ENCODE results near the gene IL17A.

IL17A gene

DNA sequence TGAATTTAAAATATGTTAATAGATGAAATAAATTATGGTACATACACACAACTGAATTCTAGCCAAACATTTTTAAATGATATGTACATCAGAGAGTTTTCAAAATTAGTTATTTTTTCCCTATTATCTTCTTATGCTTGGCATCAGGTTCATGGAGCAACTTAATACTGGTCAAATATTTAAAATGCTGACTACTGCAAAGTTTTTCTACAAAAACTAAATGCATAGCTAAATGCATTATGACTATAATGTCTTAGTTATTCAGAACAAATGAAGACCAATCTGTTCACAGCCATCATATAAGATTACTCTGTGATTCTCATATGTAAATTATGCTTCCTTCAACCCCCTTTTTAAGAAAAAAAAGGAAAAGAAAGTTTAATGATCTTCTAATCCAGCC lies 8.2 kb upstream of the IL17A start (continued):
- TF ChIP-seq, protein P1, sequence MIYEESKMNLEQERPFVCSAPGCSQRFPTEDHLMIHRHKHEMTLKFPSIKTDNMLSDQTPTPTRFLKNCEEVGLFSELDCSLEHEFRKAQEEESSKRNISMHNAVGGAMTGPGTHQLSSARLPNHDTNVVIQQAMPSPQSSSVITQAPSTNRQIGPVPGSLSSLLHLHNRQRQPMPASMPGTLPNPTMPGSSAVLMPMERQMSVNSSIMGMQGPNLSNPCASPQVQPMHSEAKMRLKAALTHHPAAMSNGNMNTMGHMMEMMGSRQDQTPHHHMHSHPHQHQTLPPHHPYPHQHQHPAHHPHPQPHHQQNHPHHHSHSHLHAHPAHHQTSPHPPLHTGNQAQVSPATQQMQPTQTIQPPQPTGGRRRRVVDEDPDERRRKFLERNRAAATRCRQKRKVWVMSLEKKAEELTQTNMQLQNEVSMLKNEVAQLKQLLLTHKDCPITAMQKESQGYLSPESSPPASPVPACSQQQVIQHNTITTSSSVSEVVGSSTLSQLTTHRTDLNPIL (CRISPR knock-in tag; IDR thresholded peaks at IDR 0.05; ENCODE audit: low read depth), result no peak
- TF ChIP-seq ZC3H10 (CRISPR knock-in tag; IDR thresholded peaks at IDR 0.05) (no peak), TCF4 (CRISPR knock-in tag; IDR thresholded peaks at IDR 0.05; ENCODE audit: borderline replicate concordance) (no peak)

DNA sequence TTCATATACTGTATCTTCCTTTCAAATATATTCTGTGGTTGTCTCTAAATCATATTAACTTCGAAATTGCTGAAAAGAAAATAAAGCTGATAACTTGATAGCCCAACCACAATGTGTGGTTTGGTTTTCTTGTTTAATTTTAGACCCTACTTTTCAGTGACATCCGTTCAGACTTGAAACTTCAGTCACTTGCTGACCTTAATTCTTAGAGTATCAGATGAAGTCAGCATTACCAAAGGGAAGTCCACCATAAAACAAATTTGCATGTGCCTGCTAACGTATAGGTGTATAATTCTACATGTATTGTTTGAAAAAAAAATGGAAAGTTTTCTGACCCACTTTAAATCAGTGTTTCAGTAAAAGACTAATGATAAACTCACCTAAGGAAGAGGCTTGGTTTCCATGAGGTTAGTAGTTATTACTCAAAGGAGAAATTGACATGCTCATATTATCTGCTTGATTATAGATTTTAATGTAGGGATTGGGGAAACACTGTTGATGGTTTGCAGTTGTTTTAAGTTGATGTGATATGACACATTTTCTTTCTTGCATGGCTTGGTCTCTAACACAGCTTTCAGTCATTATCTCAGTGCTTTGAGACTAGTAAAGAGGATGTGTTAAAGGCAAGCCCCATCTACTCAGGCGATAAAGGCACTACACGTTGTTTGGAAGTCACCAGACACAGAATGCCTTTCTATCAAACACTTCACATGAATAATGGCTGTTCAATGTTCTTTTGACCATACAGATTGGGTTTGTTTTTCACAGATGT lies 5.2 kb upstream of the IL17A start:
- TF ChIP-seq ZNF565 (CRISPR knock-in tag; conservative IDR thresholded peaks at IDR 0.05; ENCODE audit: low read depth), result no peak
- TF ChIP-seq PPARA (CRISPR knock-in tag; IDR thresholded peaks at IDR 0.05; ENCODE audit: borderline replicate concordance), result no peak
- ATAC-seq, result no peak

DNA sequence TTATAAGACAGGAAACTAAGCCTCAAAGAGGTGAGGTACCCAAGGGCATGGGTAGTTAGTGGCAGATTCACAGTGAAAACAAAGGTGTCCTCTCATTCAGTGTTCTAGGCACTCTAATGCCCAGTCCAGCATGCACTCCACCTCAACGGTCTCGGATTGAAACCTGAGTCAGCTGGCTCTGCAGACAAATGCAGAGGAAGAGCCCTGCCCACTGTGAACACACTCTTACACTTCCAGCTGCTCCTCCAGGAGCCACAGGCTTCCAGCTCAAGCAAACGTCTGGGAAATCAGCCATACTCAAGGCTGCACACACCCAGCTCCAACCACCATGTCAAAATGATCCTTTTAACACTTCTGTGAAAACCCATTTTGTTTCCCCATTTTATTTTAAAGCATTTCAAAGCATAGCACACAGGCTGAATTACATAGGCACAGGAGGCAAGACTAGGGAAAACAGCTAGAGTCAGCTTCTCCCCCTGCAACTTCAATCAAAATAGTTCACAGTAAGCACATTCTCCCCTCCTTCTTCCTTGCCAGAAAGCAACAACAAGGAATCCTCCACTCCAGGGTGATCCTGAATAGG lies 3.0 kb upstream of the IL17A start:
- ATAC-seq, result no peak
- TF ChIP-seq ISL1 (CRISPR knock-in tag; IDR thresholded peaks at IDR 0.05) (no peak), SNAI2 (CRISPR knock-in tag; IDR thresholded peaks at IDR 0.05) (no peak), ESRRG (CRISPR knock-in tag; IDR thresholded peaks at IDR 0.05) (no peak), PPARA (CRISPR knock-in tag; IDR thresholded peaks at IDR 0.05; ENCODE audit: borderline replicate concordance) (no peak), OSR1 (CRISPR knock-in tag; IDR thresholded peaks at IDR 0.05) (no peak), ARNTL (CRISPR knock-in tag; IDR thresholded peaks at IDR 0.05; ENCODE audit: borderline replicate concordance, low read depth) (no peak), TCF4 (CRISPR knock-in tag; IDR thresholded peaks at IDR 0.05; ENCODE audit: borderline replicate concordance) (no peak), TOX (CRISPR knock-in tag; IDR thresholded peaks at IDR 0.05; ENCODE audit: borderline replicate concordance) (no peak)
- TF ChIP-seq, protein P2, sequence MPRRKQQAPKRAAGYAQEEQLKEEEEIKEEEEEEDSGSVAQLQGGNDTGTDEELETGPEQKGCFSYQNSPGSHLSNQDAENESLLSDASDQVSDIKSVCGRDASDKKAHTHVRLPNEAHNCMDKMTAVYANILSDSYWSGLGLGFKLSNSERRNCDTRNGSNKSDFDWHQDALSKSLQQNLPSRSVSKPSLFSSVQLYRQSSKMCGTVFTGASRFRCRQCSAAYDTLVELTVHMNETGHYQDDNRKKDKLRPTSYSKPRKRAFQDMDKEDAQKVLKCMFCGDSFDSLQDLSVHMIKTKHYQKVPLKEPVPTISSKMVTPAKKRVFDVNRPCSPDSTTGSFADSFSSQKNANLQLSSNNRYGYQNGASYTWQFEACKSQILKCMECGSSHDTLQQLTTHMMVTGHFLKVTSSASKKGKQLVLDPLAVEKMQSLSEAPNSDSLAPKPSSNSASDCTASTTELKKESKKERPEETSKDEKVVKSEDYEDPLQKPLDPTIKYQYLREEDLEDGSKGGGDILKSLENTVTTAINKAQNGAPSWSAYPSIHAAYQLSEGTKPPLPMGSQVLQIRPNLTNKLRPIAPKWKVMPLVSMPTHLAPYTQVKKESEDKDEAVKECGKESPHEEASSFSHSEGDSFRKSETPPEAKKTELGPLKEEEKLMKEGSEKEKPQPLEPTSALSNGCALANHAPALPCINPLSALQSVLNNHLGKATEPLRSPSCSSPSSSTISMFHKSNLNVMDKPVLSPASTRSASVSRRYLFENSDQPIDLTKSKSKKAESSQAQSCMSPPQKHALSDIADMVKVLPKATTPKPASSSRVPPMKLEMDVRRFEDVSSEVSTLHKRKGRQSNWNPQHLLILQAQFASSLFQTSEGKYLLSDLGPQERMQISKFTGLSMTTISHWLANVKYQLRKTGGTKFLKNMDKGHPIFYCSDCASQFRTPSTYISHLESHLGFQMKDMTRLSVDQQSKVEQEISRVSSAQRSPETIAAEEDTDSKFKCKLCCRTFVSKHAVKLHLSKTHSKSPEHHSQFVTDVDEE (CRISPR knock-in tag; IDR thresholded peaks at IDR 0.05), result no peak
- TF ChIP-seq, protein P3, sequence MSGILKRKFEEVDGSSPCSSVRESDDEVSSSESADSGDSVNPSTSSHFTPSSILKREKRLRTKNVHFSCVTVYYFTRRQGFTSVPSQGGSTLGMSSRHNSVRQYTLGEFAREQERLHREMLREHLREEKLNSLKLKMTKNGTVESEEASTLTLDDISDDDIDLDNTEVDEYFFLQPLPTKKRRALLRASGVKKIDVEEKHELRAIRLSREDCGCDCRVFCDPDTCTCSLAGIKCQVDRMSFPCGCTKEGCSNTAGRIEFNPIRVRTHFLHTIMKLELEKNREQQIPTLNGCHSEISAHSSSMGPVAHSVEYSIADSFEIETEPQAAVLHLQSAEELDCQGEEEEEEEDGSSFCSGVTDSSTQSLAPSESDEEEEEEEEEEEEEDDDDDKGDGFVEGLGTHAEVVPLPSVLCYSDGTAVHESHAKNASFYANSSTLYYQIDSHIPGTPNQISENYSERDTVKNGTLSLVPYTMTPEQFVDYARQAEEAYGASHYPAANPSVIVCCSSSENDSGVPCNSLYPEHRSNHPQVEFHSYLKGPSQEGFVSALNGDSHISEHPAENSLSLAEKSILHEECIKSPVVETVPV (CRISPR knock-in tag; IDR thresholded peaks at IDR 0.05), result no peak
- TF ChIP-seq, protein P4, sequence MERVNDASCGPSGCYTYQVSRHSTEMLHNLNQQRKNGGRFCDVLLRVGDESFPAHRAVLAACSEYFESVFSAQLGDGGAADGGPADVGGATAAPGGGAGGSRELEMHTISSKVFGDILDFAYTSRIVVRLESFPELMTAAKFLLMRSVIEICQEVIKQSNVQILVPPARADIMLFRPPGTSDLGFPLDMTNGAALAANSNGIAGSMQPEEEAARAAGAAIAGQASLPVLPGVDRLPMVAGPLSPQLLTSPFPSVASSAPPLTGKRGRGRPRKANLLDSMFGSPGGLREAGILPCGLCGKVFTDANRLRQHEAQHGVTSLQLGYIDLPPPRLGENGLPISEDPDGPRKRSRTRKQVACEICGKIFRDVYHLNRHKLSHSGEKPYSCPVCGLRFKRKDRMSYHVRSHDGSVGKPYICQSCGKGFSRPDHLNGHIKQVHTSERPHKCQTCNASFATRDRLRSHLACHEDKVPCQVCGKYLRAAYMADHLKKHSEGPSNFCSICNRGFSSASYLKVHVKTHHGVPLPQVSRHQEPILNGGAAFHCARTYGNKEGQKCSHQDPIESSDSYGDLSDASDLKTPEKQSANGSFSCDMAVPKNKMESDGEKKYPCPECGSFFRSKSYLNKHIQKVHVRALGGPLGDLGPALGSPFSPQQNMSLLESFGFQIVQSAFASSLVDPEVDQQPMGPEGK (CRISPR knock-in tag; IDR thresholded peaks at IDR 0.05; ENCODE audit: borderline replicate concordance), result no peak

DNA sequence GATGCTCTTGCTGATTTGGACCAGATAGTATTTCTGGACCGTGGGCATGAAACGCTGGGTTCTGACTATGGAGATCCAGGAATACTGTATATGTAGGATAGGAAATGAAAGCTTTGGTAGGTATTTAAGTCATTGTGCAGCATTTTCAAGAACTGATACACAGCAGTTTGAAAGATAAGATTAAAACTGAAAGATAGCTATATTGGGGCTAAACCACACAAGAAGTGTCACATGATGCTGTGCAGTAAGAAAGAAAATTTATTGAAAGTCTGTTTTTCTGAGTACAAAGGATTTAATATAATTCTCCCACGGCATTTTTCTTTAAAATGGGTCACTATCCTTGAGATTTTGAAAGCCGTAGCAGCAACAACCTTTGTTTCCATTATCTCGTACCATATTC lies 305 bp downstream of the IL17A start:
- TF ChIP-seq ESRRG (CRISPR knock-in tag; IDR thresholded peaks at IDR 0.05), result no peak
- TF ChIP-seq, protein P2 (CRISPR knock-in tag; IDR thresholded peaks at IDR 0.05), result no peak
- no peak for TF ChIP-seq TOX (CRISPR knock-in tag; IDR thresholded peaks at IDR 0.05; ENCODE audit: borderline replicate concordance)
- TF ChIP-seq, protein P4 (CRISPR knock-in tag; IDR thresholded peaks at IDR 0.05; ENCODE audit: borderline replicate concordance), result no peak
- no peak for TF ChIP-seq ISL1 (CRISPR knock-in tag; IDR thresholded peaks at IDR 0.05)
- no peak for TF ChIP-seq PPARA (CRISPR knock-in tag; IDR thresholded peaks at IDR 0.05; ENCODE audit: borderline replicate concordance)
- no peak for TF ChIP-seq TCF4 (CRISPR knock-in tag; IDR thresholded peaks at IDR 0.05; ENCODE audit: borderline replicate concordance)
- TF ChIP-seq, protein P1 (CRISPR knock-in tag; IDR thresholded peaks at IDR 0.05; ENCODE audit: low read depth), result no peak
- TF ChIP-seq ZFP30 (CRISPR knock-in tag; IDR thresholded peaks at IDR 0.05), result no peak
- TF ChIP-seq ZC3H10 (CRISPR knock-in tag; IDR thresholded peaks at IDR 0.05), result no peak
- no peak for TF ChIP-seq GLIS3 (CRISPR knock-in tag; IDR thresholded peaks at IDR 0.05)
- TF ChIP-seq BACH2 (CRISPR knock-in tag; IDR thresholded peaks at IDR 0.05; ENCODE audit: borderline replicate concordance), result no peak
- TF ChIP-seq ARNTL (CRISPR knock-in tag; IDR thresholded peaks at IDR 0.05; ENCODE audit: borderline replicate concordance, low read depth), result no peak
- no peak for TF ChIP-seq SNAI2 (CRISPR knock-in tag; IDR thresholded peaks at IDR 0.05)
- no peak for TF ChIP-seq ZNF565 (CRISPR knock-in tag; conservative IDR thresholded peaks at IDR 0.05; ENCODE audit: low read depth)
- no peak for TF ChIP-seq CSDC2 (CRISPR knock-in tag; IDR thresholded peaks at IDR 0.05)
- no peak for TF ChIP-seq ZNF8 (CRISPR knock-in tag; IDR thresholded peaks at IDR 0.05)
- ATAC-seq, result no peak

Measured in SK-N-SH treated with all-trans-retinoic acid at 6 μM for 48 hours (cell line).